Nephron (organoid): ENCODE measurements around the gene CDH23.

Source experiments
- H3K27ac Mint-ChIP-seq, 3 experiments: 2 replicates each; pipeline ENCODE4 v1.8.0; 2020; ENCODE audit warnings: mixed read lengths in 3 of 3, mild to moderate bottlenecking in 2 of 3, moderate library complexity in 1 of 3
- H3K27me3 Mint-ChIP-seq: 2 replicates; pipeline ENCODE4 v1.8.0; 2021; ENCODE audit warnings: low read depth, mild to moderate bottlenecking, moderate library complexity, mixed read lengths
- H3K36me3 Mint-ChIP-seq: 2 replicates; pipeline ENCODE4 v1.8.0; 2020; ENCODE audit warnings: low read depth, mixed read lengths
- H3K4me1 Mint-ChIP-seq: 2 replicates; pipeline ENCODE4 v1.8.0; 2020; ENCODE audit warnings: mixed read lengths
- H3K4me3 Mint-ChIP-seq, 3 experiments: 2 replicates each; pipeline ENCODE4 v1.8.0; 2020; ENCODE audit warnings: mild to moderate bottlenecking in 3 of 3, mixed read lengths in 3 of 3, moderate library complexity in 2 of 3
- H3K9me3 Mint-ChIP-seq: 2 replicates; pipeline ENCODE4 v1.8.0; 2020; ENCODE audit warnings: mixed read lengths
- CTCF ChIP-seq, 3 experiments: fragments of 200-600 bp; sonication (generic); IDR thresholded peaks; one replicate each; pipeline ENCODE4 v1.5.0; 2021; ENCODE audit warnings: antibody characterized with exemption in 3 of 3; ENCODE audit not compliant: unreplicated experiment in 3 of 3

CDH23 gene

GRCh38 chr10:71647526-71648253, 251.0 kb downstream of the CDH23 start:
- Mint-ChIP-seq H3K9me3 (no peaks in the 10 kb centered on the region), H3K27me3 (peaks cover 43% of the 10 kb centered on the region), H3K4me1 (peaks cover 33% of the 10 kb centered on the region), H3K36me3 (no peaks in the 10 kb centered on the region), H3K27ac (peak overlapping the region; percentile 17 to 44 (median 39)), H3K4me3 (no peak overlapping the region)
- TF ChIP-seq CTCF (IDR thresholded peaks at IDR 0.05; ENCODE audit: unreplicated experiment in 3 of 3): peak in 2 of 3 experiments; percentile 38 to 45

- Mint-ChIP-seq H3K4me1 (peaks cover 27% of the 10 kb centered on the region), H3K27me3 (peaks cover 47% of the 10 kb centered on the region), H3K36me3 (no peaks in the 10 kb centered on the region), H3K9me3 (no peaks in the 10 kb centered on the region), H3K4me3 (no peak overlapping the region), H3K27ac (peak overlapping the region in 2 of 3 experiments; percentile 17 to 39)
- no peak for TF ChIP-seq CTCF (IDR thresholded peaks at IDR 0.05; ENCODE audit: unreplicated experiment in 3 of 3)
Measured at GRCh38 chr10:71648254-71648932, 251.7 kb downstream of the CDH23 start.

GRCh38 chr10:71648933-71649320, 252.2 kb downstream of the CDH23 start:
- Mint-ChIP-seq H3K36me3 (no peaks in the 10 kb centered on the region), H3K27ac (no peak overlapping the region), H3K27me3 (peaks cover 49% of the 10 kb centered on the region), H3K9me3 (no peaks in the 10 kb centered on the region), H3K4me3 (no peak overlapping the region), H3K4me1 (peaks cover 23% of the 10 kb centered on the region)
- no peak for TF ChIP-seq CTCF (IDR thresholded peaks at IDR 0.05; ENCODE audit: unreplicated experiment in 3 of 3)

- Mint-ChIP-seq H3K27me3 (peaks cover 52% of the 10 kb centered on the region), H3K4me1 (peaks cover 23% of the 10 kb centered on the region), H3K4me3 (no peak overlapping the region), H3K36me3 (no peaks in the 10 kb centered on the region), H3K27ac (no peak overlapping the region), H3K9me3 (no peaks in the 10 kb centered on the region)
- no peak for TF ChIP-seq CTCF (IDR thresholded peaks at IDR 0.05; ENCODE audit: unreplicated experiment in 3 of 3)
Measured at GRCh38 chr10:71649631-71650030, 252.9 kb downstream of the CDH23 start.

GRCh38 chr10:71650397-71650796, 253.7 kb downstream of the CDH23 start:
- Mint-ChIP-seq H3K27ac (no peak overlapping the region), H3K4me3 (no peak overlapping the region), H3K9me3 (no peaks in the 10 kb centered on the region), H3K27me3 (peaks cover 59% of the 10 kb centered on the region), H3K36me3 (no peaks in the 10 kb centered on the region), H3K4me1 (peaks cover 23% of the 10 kb centered on the region)
- TF ChIP-seq CTCF (IDR thresholded peaks at IDR 0.05; ENCODE audit: unreplicated experiment in 3 of 3): no peak
